ENCODE measurements around the gene PPP6R1. TPM values are rescaled to one million over a fixed set of nuclear protein-coding genes. Genes with fewer than 3 reads are reported as not detected.

Gene PPP6R1
- total RNA-seq, 4 donors from 2014 or later, result 27.8 to 43.6 (median 35.5) TPM

- TF ChIP-seq CTCF (IDR thresholded peaks at IDR 0.05), result no peak
- DNase-seq (ENCODE audit: low spot score) (no peak), ATAC-seq (ENCODE audit: low FRiP score) (no peak)
These were observed 15.3 kb upstream of the PPP6R1 start for GRCh38 chr19:55273978-55274707.

GRCh38 chr19:55272142-55272541 lies 13.3 kb upstream of the PPP6R1 start:
- DNase-seq (ENCODE audit: low spot score) (no peak), ATAC-seq (ENCODE audit: low FRiP score) (no peak)
- no peak for TF ChIP-seq CTCF (IDR thresholded peaks at IDR 0.05)

- DNase-seq (ENCODE audit: low spot score), result no peak
- no peak for ATAC-seq (ENCODE audit: low FRiP score)
- TF ChIP-seq CTCF (IDR thresholded peaks at IDR 0.05), result no peak
These were observed 11.5 kb upstream of the PPP6R1 start for GRCh38 chr19:55270172-55270942.

- no peak for ATAC-seq (ENCODE audit: low FRiP score)
- DNase-seq (ENCODE audit: low spot score), result no peak
- TF ChIP-seq CTCF (IDR thresholded peaks at IDR 0.05), result no peak
These were observed 10.5 kb upstream of the PPP6R1 start for GRCh38 chr19:55269299-55269698.

- no peak for DNase-seq (ENCODE audit: low spot score)
- no peak for TF ChIP-seq CTCF (IDR thresholded peaks at IDR 0.05)
- ATAC-seq (ENCODE audit: low FRiP score), result no peak
These were observed 8.0 kb upstream of the PPP6R1 start for GRCh38 chr19:55266840-55267239.

GRCh38 chr19:55266404-55266803 lies 7.6 kb upstream of the PPP6R1 start:
- no peak for ATAC-seq (ENCODE audit: low FRiP score)
- TF ChIP-seq CTCF (IDR thresholded peaks at IDR 0.05), result no peak
- no peak for DNase-seq (ENCODE audit: low spot score)
